ENCODE data around the gene TFCP2.

DNA sequence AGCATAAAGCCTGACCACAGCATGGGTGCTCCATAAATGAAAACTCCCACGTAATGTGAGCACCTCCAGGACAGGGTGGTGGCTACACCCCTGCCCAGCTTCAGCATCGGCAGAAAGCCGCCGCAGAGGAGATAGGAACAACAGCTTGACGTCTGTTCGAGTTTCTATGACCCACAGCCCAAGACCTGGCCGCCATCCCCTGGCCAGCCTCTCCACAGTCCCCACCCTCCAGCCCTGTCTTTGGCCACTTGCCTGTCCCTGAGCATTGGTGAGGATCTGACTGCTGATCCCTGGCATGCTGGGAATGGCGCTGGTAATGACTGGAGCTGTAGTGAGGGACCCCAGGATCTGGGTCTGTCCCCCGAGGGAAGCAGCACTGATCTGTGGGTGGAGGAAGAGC is 23.6 kb upstream of the TFCP2 start:
- TF ChIP-seq, protein P1, sequence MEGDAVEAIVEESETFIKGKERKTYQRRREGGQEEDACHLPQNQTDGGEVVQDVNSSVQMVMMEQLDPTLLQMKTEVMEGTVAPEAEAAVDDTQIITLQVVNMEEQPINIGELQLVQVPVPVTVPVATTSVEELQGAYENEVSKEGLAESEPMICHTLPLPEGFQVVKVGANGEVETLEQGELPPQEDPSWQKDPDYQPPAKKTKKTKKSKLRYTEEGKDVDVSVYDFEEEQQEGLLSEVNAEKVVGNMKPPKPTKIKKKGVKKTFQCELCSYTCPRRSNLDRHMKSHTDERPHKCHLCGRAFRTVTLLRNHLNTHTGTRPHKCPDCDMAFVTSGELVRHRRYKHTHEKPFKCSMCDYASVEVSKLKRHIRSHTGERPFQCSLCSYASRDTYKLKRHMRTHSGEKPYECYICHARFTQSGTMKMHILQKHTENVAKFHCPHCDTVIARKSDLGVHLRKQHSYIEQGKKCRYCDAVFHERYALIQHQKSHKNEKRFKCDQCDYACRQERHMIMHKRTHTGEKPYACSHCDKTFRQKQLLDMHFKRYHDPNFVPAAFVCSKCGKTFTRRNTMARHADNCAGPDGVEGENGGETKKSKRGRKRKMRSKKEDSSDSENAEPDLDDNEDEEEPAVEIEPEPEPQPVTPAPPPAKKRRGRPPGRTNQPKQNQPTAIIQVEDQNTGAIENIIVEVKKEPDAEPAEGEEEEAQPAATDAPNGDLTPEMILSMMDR (conservative IDR thresholded peaks at IDR 0.05): no peak
- no peak for TF ChIP-seq EZH2 (IDR thresholded peaks at IDR 0.05; ENCODE audit: low read depth)
